Sigmoid colon (tissue), 7 donors: ENCODE measurements around the gene CDC25A. TPM values are rescaled to one million over a fixed set of nuclear protein-coding genes. Genes with fewer than 3 reads are reported as not detected.
A peak's percentile ranks its signal among the peaks of the same experiment; 100 is the strongest.

ENCODE experiments used
- DNase-seq: peaks from one replicate; pipeline ENCODE4 v3.0.0-alpha.2; 2019
- H3K27ac ChIP-seq, 4 donors: fragments of 200-600 bp; sonication (generic); one replicate each; pipeline ENCODE4 v1.5.1; 2016 to 2019; ENCODE audit warnings: mild to moderate bottlenecking in 1 of 4
- H3K27me3 ChIP-seq, 3 donors: fragments of 200-600 bp; sonication (generic); one replicate each; pipeline ENCODE4 v1.5.1; 2019; ENCODE audit warnings: mild to moderate bottlenecking in 1 of 3
- H3K36me3 ChIP-seq, 4 donors: fragments of 200-600 bp; sonication (generic); one replicate each; pipeline ENCODE4 v1.5.1; 2016 to 2019
- H3K4me1 ChIP-seq, 4 donors: fragments of 200-600 bp; sonication (generic); one replicate each; pipeline ENCODE4 v1.5.1; 2017 to 2019
- H3K4me3 ChIP-seq, 4 donors: fragments of 200-600 bp; sonication (generic); one replicate each; pipeline ENCODE4 v1.5.1; 2017 to 2019; ENCODE audit warnings: mild to moderate bottlenecking in 2 of 4, moderate library complexity in 1 of 4
- H3K9me3 ChIP-seq, 4 donors: fragments of 200-600 bp in 3 of 4; sonication (generic) in 3 of 4; one replicate each; pipeline versions ENCODE4 v1.5.1 to v1.6.1; 2013 to 2019
- CTCF ChIP-seq, 4 experiments: fragments of 450-650 bp in 3 of 4; fragments of 200-600 bp in 1 of 4; IDR thresholded peaks; one replicate each; pipeline ENCODE4 v1.5.1; 2016 to 2019; ENCODE audit warnings: antibody characterized with exemption in 4 of 4, mild to moderate bottlenecking in 3 of 4, moderate library complexity in 2 of 4
- EP300 ChIP-seq, 4 donors: sonication (generic); formaldehyde crosslinking; IDR thresholded peaks; one replicate each; pipeline ENCODE4 v1.6.1; 2017; ENCODE audit warnings: antibody characterized with exemption in 4 of 4
- POLR2A ChIP-seq, 2 donors: fragments of 450-650 bp; IDR thresholded peaks; one replicate each; pipeline ENCODE4 v1.6.1; 2016; ENCODE audit warnings: antibody characterized with exemption in 2 of 2, mild to moderate bottlenecking in 2 of 2, moderate library complexity in 2 of 2
- POLR2AphosphoS5 ChIP-seq, 4 donors: sonication (generic); formaldehyde crosslinking; IDR thresholded peaks; one replicate each; pipeline ENCODE4 v1.6.1; 2017; ENCODE audit warnings: antibody characterized with exemption in 4 of 4
- WGBS, 2 donors: extraction: QIAGEN DNeasy Blood & Tissue Kit; methylation state at CpG; one replicate each; pipeline ENCODE4 v1.1.7; 2013; 5-methylcytosine and 5-hydroxymethylcytosine counted together
- intact Hi-C: fragments of 100-400 bp; cut with DNase I; formaldehyde crosslinking; loops from one replicate; pipeline ENCODE4 v1.15.1; 2023
- polyA plus RNA-seq, 3 donors: library from polyadenylated mRNA; stranded (reverse); fragments of 200-250 nt; gene quantifications; one replicate each; pipeline ENCODE4 v1.2.3, GENCODE V29; 2013
- total RNA-seq, 4 donors: library from RNA; depleted of rRNA; stranded (reverse); fragments of >200 nt; gene quantifications; one replicate each; pipeline ENCODE4 v1.1.0, GENCODE V29; 2016
- donor health status: healthy with polysubstance abuse.
- donor health status: Bipolar disorder and iron deficiency.
- donor health status: healthy.

The CDC25A gene
- total and polyA plus RNA-seq, 7 donors = 0.27 to 8.1 (median 2.6) TPM; not detected in 1

GRCh38 chr3:48151807-48152427 lies 36.3 kb downstream of the CDC25A start:
- peaks cover 0 to 13% (median 6%) of the 10 kb centered on the region in 4 donors for H3K4me1 ChIP-seq
- TF ChIP-seq POLR2AphosphoS5 (IDR thresholded peaks at IDR 0.05) (no peak), CTCF (IDR thresholded peaks at IDR 0.05) (peak in 1 of 4 experiments; percentile 3)
- H3K4me3 ChIP-seq = no peak overlapping the region
- no peaks in the 10 kb centered on the region for H3K36me3 ChIP-seq
- peak overlapping the region in 2 of 4 donors; percentile 49 to 51 for H3K27ac ChIP-seq
- H3K27me3 ChIP-seq = no peaks in the 10 kb centered on the region
- intact Hi-C loops = loop anchor here (2.0 to 5.0 kb wide), 2 partner anchors 163 to 315 kb away; no protein-coding TSS in a partner anchor
- WGBS, 2 donors = 26 to 60% methylated on average over 8 of the region's 8 CpGs
- H3K9me3 ChIP-seq = no peaks in the 10 kb centered on the region
- no peak for DNase-seq

DNA sequence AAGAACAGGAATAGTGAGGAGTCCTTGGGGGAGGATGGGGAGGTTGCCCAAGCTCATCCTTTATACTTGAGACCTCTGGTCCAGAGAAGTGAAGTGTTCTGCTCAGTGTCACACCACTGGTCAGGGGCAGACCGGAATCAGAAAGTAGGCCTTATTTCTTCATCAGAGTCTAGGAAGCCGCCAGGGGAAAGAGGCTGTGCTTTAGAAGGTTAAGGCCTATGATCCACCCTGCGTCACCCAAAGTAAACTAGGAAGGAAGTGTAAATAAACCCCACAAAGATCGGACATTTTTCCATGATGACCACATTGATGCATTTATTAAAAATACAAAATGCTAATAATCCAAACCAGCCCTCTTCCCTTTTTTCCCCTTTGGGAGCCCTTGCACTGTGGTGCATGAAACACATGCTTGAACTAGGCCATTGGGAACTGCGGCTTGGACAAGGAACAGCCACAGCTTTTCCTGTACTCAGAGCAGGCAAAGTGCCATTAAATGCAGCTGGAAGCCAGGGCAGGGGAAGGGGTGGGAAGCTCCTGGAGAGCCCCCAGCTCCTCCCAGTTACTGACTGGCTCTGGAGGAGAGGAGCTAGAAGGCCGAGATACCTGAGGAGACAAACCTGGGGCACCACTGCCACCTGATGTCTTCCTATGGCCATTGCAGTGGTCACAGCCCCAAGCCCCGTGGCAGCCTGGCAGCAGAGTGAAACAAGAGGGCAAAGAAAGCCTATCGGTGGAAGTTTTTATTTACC lies 37.0 kb downstream of the CDC25A start:
- Histone ChIP-seq H3K4me3 (no peak overlapping the region), H3K9me3 (no peaks in the 10 kb centered on the region), H3K27ac (peak overlapping the region in 3 of 4 donors; percentile 20 to 51 (median 49)), H3K27me3 (no peaks in the 10 kb centered on the region), H3K4me1 (peaks cover 0 to 13% (median 6%) of the 10 kb centered on the region in 4 donors), H3K36me3 (no peaks in the 10 kb centered on the region)
- 41 to 42% methylated on average over 8 of the region's 8 CpGs for WGBS, 2 donors
- peak; percentile 90 for DNase-seq
- intact Hi-C loops = loop anchor here (2.0 to 5.0 kb wide), 2 partner anchors 162 to 314 kb away; no protein-coding TSS in a partner anchor
- TF ChIP-seq POLR2A (IDR thresholded peaks at IDR 0.05) (no peak), EP300 (IDR thresholded peaks at IDR 0.05) (no peak), POLR2AphosphoS5 (IDR thresholded peaks at IDR 0.05) (peak in 1 of 4 donors; percentile 8), CTCF (IDR thresholded peaks at IDR 0.05) (peak; percentile 74 to 80 (median 78))

DNA sequence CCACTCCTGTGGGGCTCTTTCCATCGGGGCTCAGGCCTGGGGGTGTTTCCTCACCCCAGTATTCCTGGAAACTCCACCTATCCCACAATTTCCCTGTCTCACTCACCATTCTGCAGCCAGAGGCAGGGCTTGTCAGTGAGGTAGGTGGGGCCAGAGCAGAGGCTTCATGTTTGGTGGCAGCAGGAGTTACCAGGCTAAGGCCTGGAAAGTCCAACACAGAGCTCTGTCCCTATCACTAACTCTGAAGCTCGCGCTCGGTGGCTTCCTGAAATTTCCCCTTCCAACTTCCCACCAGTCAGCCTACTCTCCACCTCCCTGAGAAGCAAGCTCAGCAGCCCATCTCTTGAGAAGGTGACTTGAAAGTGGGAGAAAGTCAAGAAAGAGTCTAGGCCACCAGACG lies 44.2 kb downstream of the CDC25A start:
- TF ChIP-seq POLR2AphosphoS5 (IDR thresholded peaks at IDR 0.05) = no peak
- no peak for TF ChIP-seq EP300 (IDR thresholded peaks at IDR 0.05)
- TF ChIP-seq POLR2A (IDR thresholded peaks at IDR 0.05) = no peak
- no peak for TF ChIP-seq CTCF (IDR thresholded peaks at IDR 0.05)
- 84 to 95% methylated on average over 5 of the region's 5 CpGs for WGBS, 2 donors
- no peak for DNase-seq
- H3K27ac ChIP-seq = no peak overlapping the region
- H3K9me3 ChIP-seq = no peaks in the 10 kb centered on the region
- no peaks in the 10 kb centered on the region for H3K27me3 ChIP-seq
- H3K36me3 ChIP-seq = no peaks in the 10 kb centered on the region
- intact Hi-C loops = no loop called here
- no peaks in the 10 kb centered on the region for H3K4me1 ChIP-seq
- no peak overlapping the region for H3K4me3 ChIP-seq

DNA sequence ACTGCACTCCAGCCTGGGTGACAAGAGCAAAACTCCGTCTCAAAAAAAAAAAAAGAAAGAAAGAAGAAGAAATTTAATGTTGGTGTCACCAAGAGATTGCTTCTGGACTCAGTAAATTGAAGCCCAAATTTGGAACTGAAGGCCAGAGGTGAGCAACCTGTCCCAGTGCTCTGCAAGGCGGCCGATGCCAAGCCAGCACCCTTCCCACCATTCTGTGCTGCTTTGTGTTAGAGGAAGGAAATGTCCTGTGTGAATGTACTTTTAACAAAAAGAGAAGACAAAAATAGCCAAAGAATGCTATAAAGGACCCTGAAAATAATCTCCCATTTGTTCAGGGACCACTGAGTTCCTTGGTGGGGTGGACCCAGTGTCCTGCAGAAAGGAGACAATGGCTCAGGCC lies 44.6 kb downstream of the CDC25A start:
- TF ChIP-seq POLR2AphosphoS5 (IDR thresholded peaks at IDR 0.05) (no peak), CTCF (IDR thresholded peaks at IDR 0.05) (no peak), POLR2A (IDR thresholded peaks at IDR 0.05) (no peak), EP300 (IDR thresholded peaks at IDR 0.05) (no peak)
- no peak for DNase-seq
- Histone ChIP-seq H3K4me3 (no peak overlapping the region), H3K27me3 (no peaks in the 10 kb centered on the region), H3K9me3 (no peaks in the 10 kb centered on the region), H3K36me3 (no peaks in the 10 kb centered on the region), H3K4me1 (no peaks in the 10 kb centered on the region), H3K27ac (no peak overlapping the region)
- 95 to 97% methylated on average over 3 of the region's 3 CpGs for WGBS, 2 donors
- intact Hi-C loops = no loop called here
